Measurements from ENCODE around the gene CMIP.

DNA sequence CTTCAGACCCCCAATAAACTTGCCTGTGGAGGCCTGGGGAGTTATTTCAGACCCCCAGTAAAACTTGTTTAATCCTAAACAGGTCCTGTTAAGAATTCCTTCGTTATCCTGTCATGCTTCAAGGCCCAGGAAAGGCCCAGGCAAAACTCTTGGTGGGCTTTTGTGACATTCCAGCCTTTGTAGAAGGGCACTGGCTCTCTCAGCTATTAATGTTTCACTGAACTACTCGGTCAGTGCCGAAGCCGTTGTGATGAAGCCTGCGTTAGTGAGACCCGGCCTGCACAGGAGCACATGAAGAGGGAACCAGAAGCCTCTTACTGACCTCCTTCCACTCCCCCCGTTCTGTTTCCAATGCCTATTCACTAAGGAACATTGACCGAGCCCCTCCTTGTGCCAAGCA is 287.0 kb downstream of the CMIP start:
- TF ChIP-seq EZH2 (IDR thresholded peaks at IDR 0.05; ENCODE audit: borderline replicate concordance, control insufficient read depth, low read depth, low read length) (no peak), MXI1 (IDR thresholded peaks at IDR 0.05; ENCODE audit: low read depth, low read length) (no peak), SRF (IDR thresholded peaks at IDR 0.05; ENCODE audit: low read depth in 2 of 2, low read length in 2 of 2) (no peak), RBBP5 (conservative IDR thresholded peaks at IDR 0.05) (no peak), TCF7 (IDR thresholded peaks at IDR 0.05; ENCODE audit: borderline replicate concordance) (no peak), EGR1 (IDR thresholded peaks at IDR 0.05; ENCODE audit: borderline replicate concordance in 1 of 2, low read depth in 2 of 2, low read length in 2 of 2) (no peak)
- TF ChIP-seq, protein P1, sequence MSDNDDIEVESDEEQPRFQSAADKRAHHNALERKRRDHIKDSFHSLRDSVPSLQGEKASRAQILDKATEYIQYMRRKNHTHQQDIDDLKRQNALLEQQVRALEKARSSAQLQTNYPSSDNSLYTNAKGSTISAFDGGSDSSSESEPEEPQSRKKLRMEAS (IDR thresholded peaks at IDR 0.05; ENCODE audit: low read depth, low read length), result no peak
- TF ChIP-seq, protein P2, sequence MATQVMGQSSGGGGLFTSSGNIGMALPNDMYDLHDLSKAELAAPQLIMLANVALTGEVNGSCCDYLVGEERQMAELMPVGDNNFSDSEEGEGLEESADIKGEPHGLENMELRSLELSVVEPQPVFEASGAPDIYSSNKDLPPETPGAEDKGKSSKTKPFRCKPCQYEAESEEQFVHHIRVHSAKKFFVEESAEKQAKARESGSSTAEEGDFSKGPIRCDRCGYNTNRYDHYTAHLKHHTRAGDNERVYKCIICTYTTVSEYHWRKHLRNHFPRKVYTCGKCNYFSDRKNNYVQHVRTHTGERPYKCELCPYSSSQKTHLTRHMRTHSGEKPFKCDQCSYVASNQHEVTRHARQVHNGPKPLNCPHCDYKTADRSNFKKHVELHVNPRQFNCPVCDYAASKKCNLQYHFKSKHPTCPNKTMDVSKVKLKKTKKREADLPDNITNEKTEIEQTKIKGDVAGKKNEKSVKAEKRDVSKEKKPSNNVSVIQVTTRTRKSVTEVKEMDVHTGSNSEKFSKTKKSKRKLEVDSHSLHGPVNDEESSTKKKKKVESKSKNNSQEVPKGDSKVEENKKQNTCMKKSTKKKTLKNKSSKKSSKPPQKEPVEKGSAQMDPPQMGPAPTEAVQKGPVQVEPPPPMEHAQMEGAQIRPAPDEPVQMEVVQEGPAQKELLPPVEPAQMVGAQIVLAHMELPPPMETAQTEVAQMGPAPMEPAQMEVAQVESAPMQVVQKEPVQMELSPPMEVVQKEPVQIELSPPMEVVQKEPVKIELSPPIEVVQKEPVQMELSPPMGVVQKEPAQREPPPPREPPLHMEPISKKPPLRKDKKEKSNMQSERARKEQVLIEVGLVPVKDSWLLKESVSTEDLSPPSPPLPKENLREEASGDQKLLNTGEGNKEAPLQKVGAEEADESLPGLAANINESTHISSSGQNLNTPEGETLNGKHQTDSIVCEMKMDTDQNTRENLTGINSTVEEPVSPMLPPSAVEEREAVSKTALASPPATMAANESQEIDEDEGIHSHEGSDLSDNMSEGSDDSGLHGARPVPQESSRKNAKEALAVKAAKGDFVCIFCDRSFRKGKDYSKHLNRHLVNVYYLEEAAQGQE (IDR thresholded peaks at IDR 0.05; ENCODE audit: low read depth, low read length), result no peak
- TF ChIP-seq, protein P3, sequence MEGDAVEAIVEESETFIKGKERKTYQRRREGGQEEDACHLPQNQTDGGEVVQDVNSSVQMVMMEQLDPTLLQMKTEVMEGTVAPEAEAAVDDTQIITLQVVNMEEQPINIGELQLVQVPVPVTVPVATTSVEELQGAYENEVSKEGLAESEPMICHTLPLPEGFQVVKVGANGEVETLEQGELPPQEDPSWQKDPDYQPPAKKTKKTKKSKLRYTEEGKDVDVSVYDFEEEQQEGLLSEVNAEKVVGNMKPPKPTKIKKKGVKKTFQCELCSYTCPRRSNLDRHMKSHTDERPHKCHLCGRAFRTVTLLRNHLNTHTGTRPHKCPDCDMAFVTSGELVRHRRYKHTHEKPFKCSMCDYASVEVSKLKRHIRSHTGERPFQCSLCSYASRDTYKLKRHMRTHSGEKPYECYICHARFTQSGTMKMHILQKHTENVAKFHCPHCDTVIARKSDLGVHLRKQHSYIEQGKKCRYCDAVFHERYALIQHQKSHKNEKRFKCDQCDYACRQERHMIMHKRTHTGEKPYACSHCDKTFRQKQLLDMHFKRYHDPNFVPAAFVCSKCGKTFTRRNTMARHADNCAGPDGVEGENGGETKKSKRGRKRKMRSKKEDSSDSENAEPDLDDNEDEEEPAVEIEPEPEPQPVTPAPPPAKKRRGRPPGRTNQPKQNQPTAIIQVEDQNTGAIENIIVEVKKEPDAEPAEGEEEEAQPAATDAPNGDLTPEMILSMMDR (IDR thresholded peaks at IDR 0.05 in 2 of 3, conservative IDR thresholded peaks at IDR 0.05 in 1 of 3; ENCODE audit: control insufficient read depth in 2 of 3, extremely low read depth in 1 of 3, insufficient read depth in 1 of 3, low read depth in 3 of 3, low read length in 3 of 3), result no peak

All from GM12878 (cell line).